CD4-positive, CD25-positive, alpha-beta regulatory T cell (primary cell): ENCODE measurements around the gene DAGLA. TPM values are rescaled to one million over a fixed set of nuclear protein-coding genes. Genes with fewer than 3 reads are reported as not detected.

Source experiments
- ATAC-seq, 2 donors: fragments of 150-1000 bp; cut with Tn5 transposase; one replicate each; pipeline ENCODE4 v1.10.0; 2021; ENCODE audit warnings: low read depth in 2 of 2, moderate number of reproducible peaks in 2 of 2, moderate library complexity in 1 of 2
- DNase-seq, 3 donors: peaks; one replicate each; pipeline versions ENCODE4 v3.0.0 to v3.0.0-alpha.2; 2012 to 2022; ENCODE audit warnings: mixed read lengths in 1 of 3
- H3K27ac ChIP-seq: one replicate; pipeline ENCODE4 v1.7.0; 2013; ENCODE audit warnings: mild to moderate bottlenecking, low read length; ENCODE audit not compliant: insufficient read depth, poor library complexity, severe bottlenecking
- H3K27me3 ChIP-seq: one replicate; pipeline ENCODE4 v1.7.0; 2013; ENCODE audit warnings: low read length; ENCODE audit not compliant: control insufficient read depth, insufficient read depth
- H3K36me3 ChIP-seq: one replicate; pipeline ENCODE4 v1.7.0; 2013; ENCODE audit warnings: mild to moderate bottlenecking, low read length, moderate library complexity; ENCODE audit not compliant: control insufficient read depth, insufficient read depth
- H3K4me1 ChIP-seq: 2 replicates; pipeline ENCODE4 v1.7.0; 2013; ENCODE audit warnings: mild to moderate bottlenecking, low read length; ENCODE audit not compliant: insufficient read depth, control insufficient read depth, poor library complexity, severe bottlenecking
- H3K4me3 ChIP-seq: one replicate; pipeline ENCODE4 v1.7.0; 2013; ENCODE audit warnings: low read depth, mild to moderate bottlenecking, low read length, moderate library complexity
- H3K9me3 ChIP-seq, 2 experiments: 1 replicate in 1 of 2; 2 replicates in 1 of 2; pipeline ENCODE4 v1.7.0; 2013; ENCODE audit warnings: low read length in 2 of 2, mild to moderate bottlenecking in 1 of 2, moderate library complexity in 1 of 2; ENCODE audit not compliant: control insufficient read depth in 2 of 2
- H3K27ac Mint-ChIP-seq, 3 donors: one replicate each; pipeline ENCODE4 v1.8.0; 2020 to 2022; ENCODE audit warnings: mild to moderate bottlenecking in 3 of 3, mixed read lengths in 3 of 3, moderate library complexity in 2 of 3
- H3K27me3 Mint-ChIP-seq: one replicate; pipeline ENCODE4 v1.8.0; 2022; ENCODE audit warnings: mild to moderate bottlenecking, mixed read lengths
- H3K36me3 Mint-ChIP-seq: one replicate; pipeline ENCODE4 v1.8.0; 2020; ENCODE audit warnings: mixed read lengths
- H3K4me1 Mint-ChIP-seq, 4 donors: one replicate each; pipeline ENCODE4 v1.8.0; 2020 to 2022; ENCODE audit warnings: mixed read lengths in 4 of 4, mild to moderate bottlenecking in 1 of 4
- H3K4me3 Mint-ChIP-seq, 4 donors: one replicate each; pipeline ENCODE4 v1.8.0; 2020 to 2022; ENCODE audit warnings: mild to moderate bottlenecking in 4 of 4, mixed read lengths in 4 of 4, moderate library complexity in 3 of 4
- H3K9me3 Mint-ChIP-seq, 7 donors: one replicate each; pipeline ENCODE4 v1.8.0; 2020 to 2022; ENCODE audit warnings: mixed read lengths in 7 of 7, mild to moderate bottlenecking in 3 of 7, moderate library complexity in 2 of 7
- polyA plus RNA-seq, 4 donors: library from polyadenylated mRNA; unstranded; fragments of 300-500 nt; fragmentation: Illumina TruSeq; gene quantifications; one replicate each; pipeline ENCODE4 v1.2.3, GENCODE V29; 2021
- total RNA-seq: library from RNA; stranded (reverse); gene quantifications from one replicate; pipeline ENCODE4 v1.2.3, GENCODE V29; 2022

DAGLA gene
- total and polyA plus RNA-seq, 5 donors from 2014 or later = 0.08 to 0.94 (median 0.10) TPM; not detected in 2

DNA sequence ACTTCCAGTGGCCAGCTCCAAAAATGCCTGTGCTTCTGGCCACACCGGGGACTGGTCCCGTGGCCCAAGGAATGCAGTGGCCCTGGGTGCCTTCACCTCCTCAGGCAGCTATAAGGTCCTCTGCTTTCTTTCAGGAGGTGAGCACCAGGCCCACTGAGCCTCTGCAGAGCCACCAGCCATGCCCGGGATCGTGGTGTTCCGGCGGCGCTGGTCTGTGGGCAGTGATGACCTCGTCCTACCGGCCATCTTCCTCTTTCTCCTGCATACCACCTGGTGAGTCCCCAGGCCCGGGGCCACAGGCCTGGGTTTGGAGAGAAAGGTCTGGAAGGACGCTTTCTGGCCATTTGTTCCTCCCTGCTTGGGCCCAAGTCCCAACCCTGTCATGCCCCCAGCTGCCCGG lies 39.8 kb downstream of the DAGLA start:
- Mint-ChIP-seq H3K9me3 (no peaks in the 10 kb centered on the region), H3K4me3 (no peak overlapping the region), H3K36me3 (no peaks in the 10 kb centered on the region), H3K4me1 (no peaks in the 10 kb centered on the region), H3K27ac (no peak overlapping the region), H3K27me3 (no peaks in the 10 kb centered on the region)
- ATAC-seq (no peak), DNase-seq (no peak)
- Histone ChIP-seq H3K27ac (no peak overlapping the region), H3K36me3 (no peaks in the 10 kb centered on the region), H3K27me3 (no peaks in the 10 kb centered on the region), H3K9me3 (no peaks in the 10 kb centered on the region), H3K4me3 (no peak overlapping the region), H3K4me1 (no peaks in the 10 kb centered on the region)

- DNase-seq (no peak), ATAC-seq (no peak)
- Mint-ChIP-seq H3K4me3 (no peak overlapping the region), H3K27ac (no peak overlapping the region), H3K9me3 (no peaks in the 10 kb centered on the region), H3K27me3 (no peaks in the 10 kb centered on the region), H3K36me3 (no peaks in the 10 kb centered on the region), H3K4me1 (no peaks in the 10 kb centered on the region)
- no peaks in the 10 kb centered on the region for H3K4me1 ChIP-seq
- H3K36me3 ChIP-seq = no peaks in the 10 kb centered on the region
- H3K27me3 ChIP-seq = no peaks in the 10 kb centered on the region
- no peak overlapping the region for H3K27ac ChIP-seq
- no peak overlapping the region for H3K4me3 ChIP-seq
- H3K9me3 ChIP-seq = no peaks in the 10 kb centered on the region
These were observed 40.4 kb downstream of the DAGLA start for GRCh38 chr11:61720597-61720996.

DNA sequence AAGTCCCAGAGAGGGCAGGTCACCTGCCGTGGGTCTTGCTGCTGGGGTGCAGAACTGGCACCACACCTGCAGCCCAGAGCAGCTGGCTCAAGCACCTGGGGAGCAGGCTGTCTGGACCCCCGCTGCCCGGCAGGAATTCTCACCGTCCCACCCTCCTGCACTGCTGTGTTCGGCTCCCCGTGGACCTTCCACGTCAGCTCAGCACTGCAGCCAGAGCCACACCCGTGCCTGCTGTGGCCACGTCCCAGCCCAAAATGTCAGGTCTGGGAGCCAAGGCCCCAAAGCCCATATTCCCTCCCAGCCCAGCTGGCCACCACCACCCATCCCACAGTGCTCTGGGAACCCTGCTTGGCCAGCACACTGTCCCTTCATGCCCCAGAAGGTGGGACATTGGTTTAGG lies 44.2 kb downstream of the DAGLA start:
- Mint-ChIP-seq H3K27me3 (no peaks in the 10 kb centered on the region), H3K27ac (no peak overlapping the region), H3K4me1 (no peaks in the 10 kb centered on the region), H3K4me3 (no peak overlapping the region), H3K9me3 (no peaks in the 10 kb centered on the region), H3K36me3 (no peaks in the 10 kb centered on the region)
- Histone ChIP-seq H3K9me3 (no peaks in the 10 kb centered on the region), H3K27ac (no peak overlapping the region), H3K4me1 (no peaks in the 10 kb centered on the region), H3K36me3 (no peaks in the 10 kb centered on the region), H3K27me3 (no peaks in the 10 kb centered on the region), H3K4me3 (no peak overlapping the region)
- DNase-seq = no peak
- no peak for ATAC-seq

DNA sequence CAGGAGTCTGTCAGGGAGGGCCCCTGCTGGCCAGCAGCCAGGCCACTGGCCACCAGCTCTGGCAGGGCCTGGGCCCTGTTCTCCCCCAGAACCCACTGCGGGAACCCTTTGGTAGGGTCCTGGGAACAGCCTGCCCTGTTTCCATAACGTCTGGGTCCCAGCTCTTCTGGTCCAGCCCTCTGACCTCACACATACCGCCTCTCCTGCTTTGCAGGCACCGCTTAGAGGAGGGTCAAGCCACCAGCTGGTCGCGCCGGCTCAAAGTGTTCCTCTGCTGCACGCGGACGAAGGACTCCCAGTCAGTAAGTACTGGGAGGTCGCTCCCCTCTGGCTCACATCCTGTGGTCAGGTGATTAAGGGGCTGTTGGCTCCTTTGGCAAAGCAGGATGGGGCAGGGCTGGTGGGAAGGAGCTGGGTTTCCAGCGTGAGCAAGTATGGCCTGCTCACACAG lies 45.6 kb downstream of the DAGLA start:
- Histone ChIP-seq H3K9me3 (no peaks in the 10 kb centered on the region), H3K4me3 (no peak overlapping the region), H3K27me3 (no peaks in the 10 kb centered on the region), H3K36me3 (no peaks in the 10 kb centered on the region), H3K27ac (no peak overlapping the region), H3K4me1 (no peaks in the 10 kb centered on the region)
- no peak overlapping the region for H3K27ac Mint-ChIP-seq
- H3K27me3 Mint-ChIP-seq = no peaks in the 10 kb centered on the region
- H3K9me3 Mint-ChIP-seq = no peaks in the 10 kb centered on the region
- no peaks in the 10 kb centered on the region for H3K4me1 Mint-ChIP-seq
- no peaks in the 10 kb centered on the region for H3K36me3 Mint-ChIP-seq
- H3K4me3 Mint-ChIP-seq = no peak overlapping the region
- ATAC-seq (no peak), DNase-seq (no peak)

DNA sequence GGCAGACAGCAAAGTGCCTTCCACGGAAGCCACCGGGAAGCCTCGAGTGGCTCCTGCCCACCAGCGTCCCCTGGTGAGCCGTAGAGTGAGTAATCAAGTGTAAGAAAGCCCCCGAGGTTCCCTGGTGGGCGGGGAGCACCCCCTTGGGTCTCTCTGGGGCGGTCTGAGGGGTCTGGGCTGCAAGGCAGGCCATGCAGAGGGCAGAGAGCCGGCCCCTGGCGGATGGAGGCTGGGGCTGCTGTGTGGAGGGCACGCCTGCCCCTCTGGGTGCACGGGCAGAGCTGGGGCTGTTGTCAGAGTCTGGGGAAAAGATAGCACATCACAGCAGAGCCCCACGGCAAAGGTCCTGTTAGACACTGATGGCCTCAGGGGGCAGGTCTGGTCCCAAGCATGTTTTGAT lies 46.6 kb downstream of the DAGLA start:
- H3K36me3 Mint-ChIP-seq = no peaks in the 10 kb centered on the region
- Histone ChIP-seq H3K4me3 (no peak overlapping the region), H3K9me3 (no peaks in the 10 kb centered on the region), H3K36me3 (no peaks in the 10 kb centered on the region), H3K4me1 (no peaks in the 10 kb centered on the region), H3K27ac (no peak overlapping the region), H3K27me3 (no peaks in the 10 kb centered on the region)
- ATAC-seq = no peak
- no peaks in the 10 kb centered on the region for H3K4me1 Mint-ChIP-seq
- H3K27me3 Mint-ChIP-seq = no peaks in the 10 kb centered on the region
- no peaks in the 10 kb centered on the region for H3K9me3 Mint-ChIP-seq
- H3K4me3 Mint-ChIP-seq = no peak overlapping the region
- DNase-seq = no peak
- no peak overlapping the region for H3K27ac Mint-ChIP-seq

GRCh38 chr11:61727401-61727811 lies 47.2 kb downstream of the DAGLA start:
- Mint-ChIP-seq H3K27me3 (no peaks in the 10 kb centered on the region), H3K9me3 (no peaks in the 10 kb centered on the region), H3K4me3 (peak overlapping the region in 1 of 4 donors; percentile 33), H3K27ac (no peak overlapping the region), H3K36me3 (no peaks in the 10 kb centered on the region), H3K4me1 (no peaks in the 10 kb centered on the region)
- Histone ChIP-seq H3K27me3 (no peaks in the 10 kb centered on the region), H3K4me1 (no peaks in the 10 kb centered on the region), H3K36me3 (no peaks in the 10 kb centered on the region), H3K27ac (no peak overlapping the region), H3K4me3 (no peak overlapping the region), H3K9me3 (no peaks in the 10 kb centered on the region)
- ATAC-seq (no peak), DNase-seq (no peak)

- DNase-seq (no peak), ATAC-seq (no peak)
- Mint-ChIP-seq H3K36me3 (no peaks in the 10 kb centered on the region), H3K27me3 (no peaks in the 10 kb centered on the region), H3K27ac (no peak overlapping the region), H3K4me3 (no peak overlapping the region), H3K4me1 (peaks cover 0 to 2% (median under 1%) of the 10 kb centered on the region in 4 donors), H3K9me3 (no peaks in the 10 kb centered on the region)
- no peaks in the 10 kb centered on the region for H3K9me3 ChIP-seq
- no peaks in the 10 kb centered on the region for H3K27me3 ChIP-seq
- H3K36me3 ChIP-seq = no peaks in the 10 kb centered on the region
- no peak overlapping the region for H3K4me3 ChIP-seq
- no peaks in the 10 kb centered on the region for H3K4me1 ChIP-seq
- H3K27ac ChIP-seq = no peak overlapping the region
These were observed 48.1 kb downstream of the DAGLA start for GRCh38 chr11:61728066-61728939.

GRCh38 chr11:61728940-61729219 lies 48.7 kb downstream of the DAGLA start:
- no peak overlapping the region for H3K4me3 Mint-ChIP-seq
- no peaks in the 10 kb centered on the region for H3K9me3 Mint-ChIP-seq
- ATAC-seq = no peak
- H3K36me3 ChIP-seq = no peaks in the 10 kb centered on the region
- no peaks in the 10 kb centered on the region for H3K9me3 ChIP-seq
- H3K36me3 Mint-ChIP-seq = no peaks in the 10 kb centered on the region
- no peak overlapping the region for H3K27ac ChIP-seq
- H3K4me1 ChIP-seq = no peaks in the 10 kb centered on the region
- H3K4me3 ChIP-seq = no peak overlapping the region
- H3K4me1 Mint-ChIP-seq = peaks cover 0 to 5% (median 2%) of the 10 kb centered on the region in 4 donors
- no peaks in the 10 kb centered on the region for H3K27me3 Mint-ChIP-seq
- no peak overlapping the region for H3K27ac Mint-ChIP-seq
- no peak for DNase-seq
- H3K27me3 ChIP-seq = no peaks in the 10 kb centered on the region
